Activated CD8-positive, alpha-beta T cell treated with anti-CD3 and anti-CD28 coated beads for 36 hours (primary cell): ENCODE data around the gene EPS15. TPM values are rescaled to one million over a fixed set of nuclear protein-coding genes. Genes with fewer than 3 reads are reported as not detected.
"Not testable (repeated sequence)": the region's sequence is repeated elsewhere in the genome, so short reads cannot be mapped to it uniquely, and the experiment has no call there.

Experiments
- ATAC-seq: fragments of 200-7000 bp; cut with Tn5 transposase; one replicate; pipeline ENCODE4 v1.10.0; 2021; ENCODE audit warnings: mild to moderate bottlenecking, moderate library complexity
- CTCF ChIA-PET: fragments of 350-600 bp; sonication (Branson Sonifier 250); formaldehyde crosslinking; loops from one replicate; lab custom pipeline; 2021; ENCODE audit warnings: antibody characterized with exemption; lab: Charles Lee
- POLR2A ChIA-PET: fragments of 350-600 bp; sonication (Branson Sonifier 250); formaldehyde crosslinking; loops from one replicate; lab custom pipeline; 2021; ENCODE audit warnings: antibody characterized with exemption; lab: Charles Lee
- DNase-seq: peaks from one replicate; pipeline ENCODE4 v3.0.0-alpha.2; 2020
- H3K27ac Mint-ChIP-seq: one replicate; pipeline ENCODE4 v1.8.0; 2021; ENCODE audit warnings: mild to moderate bottlenecking, mixed read lengths
- H3K27me3 Mint-ChIP-seq: one replicate; pipeline ENCODE4 v1.8.0; 2021; ENCODE audit warnings: mixed read lengths
- H3K36me3 Mint-ChIP-seq: one replicate; pipeline ENCODE4 v1.8.0; 2021; ENCODE audit warnings: low read depth, mixed read lengths
- H3K4me1 Mint-ChIP-seq: one replicate; pipeline ENCODE4 v1.8.0; 2021; ENCODE audit warnings: low read depth, mixed read lengths
- H3K4me3 Mint-ChIP-seq: one replicate; pipeline ENCODE4 v1.8.0; 2021; ENCODE audit warnings: mild to moderate bottlenecking, moderate library complexity, mixed read lengths
- H3K9me3 Mint-ChIP-seq: one replicate; pipeline ENCODE4 v1.8.0; 2021; ENCODE audit warnings: mixed read lengths
- intact Hi-C: fragments of 100-400 bp; cut with micrococcal nuclease; formaldehyde crosslinking; loops from one replicate; pipeline ENCODE4 v1.10.0; 2022
- total RNA-seq, 2 experiments: library from RNA; stranded (reverse); gene quantifications; one replicate each; pipeline ENCODE4 v1.2.3, GENCODE V29; 2021
- TF ChIP-seq, protein P1 (sequence below): fragments of 200-600 bp; IDR thresholded peaks from one replicate; pipeline ENCODE4 v1.8.0; 2022; ENCODE audit warnings: antibody characterized with exemption, mild to moderate bottlenecking

The EPS15 gene
- total RNA-seq, 2 experiments from 2014 or later = 56.6 to 63.6 TPM

DNA sequence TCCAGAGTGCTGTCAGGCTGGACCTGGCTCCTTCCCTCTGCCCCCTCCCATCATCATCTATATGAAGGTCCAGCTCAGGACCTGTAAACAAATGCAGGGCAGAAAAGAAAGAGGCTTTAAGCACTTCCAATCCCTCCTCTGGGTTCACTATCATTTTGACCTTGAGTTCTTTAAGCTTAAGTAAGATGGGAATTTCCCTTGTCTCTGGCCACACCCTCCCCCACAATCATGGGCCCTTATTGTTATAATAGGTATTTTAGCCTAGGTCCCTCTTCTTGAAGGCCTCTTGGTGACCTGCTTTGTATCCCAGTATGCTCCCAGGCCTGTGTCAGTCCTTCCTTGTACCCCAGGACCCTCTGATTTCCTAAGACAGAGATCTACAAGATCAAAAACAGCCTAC lies 45.1 kb upstream of the EPS15 start:
- H3K9me3 Mint-ChIP-seq = no peaks in the 10 kb centered on the region
- ATAC-seq = peak; percentile 69
- no peak overlapping the region for H3K27ac Mint-ChIP-seq
- H3K36me3 Mint-ChIP-seq = no peaks in the 10 kb centered on the region
- ChIA-PET CTCF (no interaction called here), POLR2A (no interaction called here)
- no peak overlapping the region for H3K4me3 Mint-ChIP-seq
- TF ChIP-seq, protein P1, sequence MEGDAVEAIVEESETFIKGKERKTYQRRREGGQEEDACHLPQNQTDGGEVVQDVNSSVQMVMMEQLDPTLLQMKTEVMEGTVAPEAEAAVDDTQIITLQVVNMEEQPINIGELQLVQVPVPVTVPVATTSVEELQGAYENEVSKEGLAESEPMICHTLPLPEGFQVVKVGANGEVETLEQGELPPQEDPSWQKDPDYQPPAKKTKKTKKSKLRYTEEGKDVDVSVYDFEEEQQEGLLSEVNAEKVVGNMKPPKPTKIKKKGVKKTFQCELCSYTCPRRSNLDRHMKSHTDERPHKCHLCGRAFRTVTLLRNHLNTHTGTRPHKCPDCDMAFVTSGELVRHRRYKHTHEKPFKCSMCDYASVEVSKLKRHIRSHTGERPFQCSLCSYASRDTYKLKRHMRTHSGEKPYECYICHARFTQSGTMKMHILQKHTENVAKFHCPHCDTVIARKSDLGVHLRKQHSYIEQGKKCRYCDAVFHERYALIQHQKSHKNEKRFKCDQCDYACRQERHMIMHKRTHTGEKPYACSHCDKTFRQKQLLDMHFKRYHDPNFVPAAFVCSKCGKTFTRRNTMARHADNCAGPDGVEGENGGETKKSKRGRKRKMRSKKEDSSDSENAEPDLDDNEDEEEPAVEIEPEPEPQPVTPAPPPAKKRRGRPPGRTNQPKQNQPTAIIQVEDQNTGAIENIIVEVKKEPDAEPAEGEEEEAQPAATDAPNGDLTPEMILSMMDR = no peak
- DNase-seq = peak; percentile 50
- H3K4me1 Mint-ChIP-seq = peaks cover 21% of the 10 kb centered on the region
- intact Hi-C loops = no loop called here
- no peaks in the 10 kb centered on the region for H3K27me3 Mint-ChIP-seq

DNA sequence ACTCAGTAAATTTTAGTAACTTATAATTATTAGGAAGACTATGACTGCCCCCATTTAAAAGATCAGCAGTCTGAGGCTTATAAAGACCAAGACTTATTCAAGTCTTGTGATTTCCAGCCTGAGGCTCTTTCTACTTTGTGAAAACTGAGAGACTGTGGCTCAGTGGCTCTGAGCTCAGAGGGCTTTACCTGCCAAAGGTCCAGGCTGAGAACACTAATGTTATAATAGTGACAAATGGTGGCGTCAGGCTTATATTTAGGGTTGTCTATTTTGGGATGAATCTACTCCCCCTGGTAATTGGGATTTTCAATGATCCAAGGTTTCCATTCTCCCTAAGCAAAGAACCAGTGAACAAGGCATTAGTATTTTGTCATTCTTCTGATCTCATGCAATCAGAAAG lies 42.6 kb upstream of the EPS15 start:
- ATAC-seq (no peak), DNase-seq (no peak)
- CTCF ChIA-PET = interaction anchor here (1.0 kb wide), 1 partner anchor 9 kb away, joined by 3 read pairs; no protein-coding TSS in a partner anchor
- Mint-ChIP-seq H3K27me3 (peaks cover 7% of the 10 kb centered on the region), H3K9me3 (no peaks in the 10 kb centered on the region), H3K27ac (no peak overlapping the region), H3K36me3 (no peaks in the 10 kb centered on the region), H3K4me3 (no peak overlapping the region), H3K4me1 (peaks cover 9% of the 10 kb centered on the region)
- POLR2A ChIA-PET = interaction anchor here (1.2 kb wide), 1 partner anchor 13 kb away, joined by 3 read pairs; no protein-coding TSS in a partner anchor
- TF ChIP-seq, protein P1 = no peak
- intact Hi-C loops = no loop called here

DNA sequence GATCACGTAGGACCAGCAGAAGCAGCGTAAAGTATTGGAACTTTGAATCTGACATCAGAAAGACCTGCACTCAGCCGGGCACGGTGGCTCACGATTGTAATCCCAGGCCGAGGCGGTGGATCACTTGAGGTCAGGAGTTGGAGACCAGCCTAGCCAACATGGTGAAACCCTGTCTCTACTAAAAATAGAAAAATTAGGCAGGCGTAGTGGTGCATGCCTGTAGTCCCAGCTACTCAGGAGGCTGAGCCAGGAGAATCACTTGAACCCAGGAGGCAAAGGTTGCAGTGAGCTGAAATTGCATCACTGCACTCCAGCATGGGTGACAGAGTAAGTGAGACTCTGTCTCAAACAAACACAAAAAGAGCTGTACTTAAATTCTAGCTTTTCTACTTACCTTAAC lies 41.8 kb upstream of the EPS15 start:
- H3K9me3 Mint-ChIP-seq, H3K4me3 Mint-ChIP-seq, H3K27me3 Mint-ChIP-seq, CTCF ChIA-PET, POLR2A ChIA-PET, ATAC-seq, intact Hi-C loops, H3K36me3 Mint-ChIP-seq, H3K4me1 Mint-ChIP-seq, DNase-seq, H3K27ac Mint-ChIP-seq: not testable (repeated sequence)

DNA sequence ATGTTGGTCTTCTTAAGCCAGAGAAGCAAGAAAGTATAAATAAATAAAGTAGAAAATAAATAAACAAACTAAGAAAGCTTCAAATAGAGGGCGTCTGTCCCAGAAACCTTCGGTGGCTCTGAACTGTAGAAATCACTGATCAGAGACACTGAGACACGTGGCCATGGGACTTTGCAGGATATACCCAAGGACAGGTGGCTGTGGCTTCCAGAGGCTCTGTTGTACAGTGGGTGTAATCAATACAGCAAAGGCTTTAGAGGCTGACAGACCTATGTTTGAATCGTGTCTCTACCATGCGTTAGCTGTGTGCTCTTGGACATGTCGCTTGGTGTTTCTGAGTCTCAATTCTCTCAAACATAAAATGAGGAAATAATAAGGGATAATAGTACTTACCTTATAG lies 41.0 kb upstream of the EPS15 start:
- DNase-seq (no peak), ATAC-seq (no peak)

DNA sequence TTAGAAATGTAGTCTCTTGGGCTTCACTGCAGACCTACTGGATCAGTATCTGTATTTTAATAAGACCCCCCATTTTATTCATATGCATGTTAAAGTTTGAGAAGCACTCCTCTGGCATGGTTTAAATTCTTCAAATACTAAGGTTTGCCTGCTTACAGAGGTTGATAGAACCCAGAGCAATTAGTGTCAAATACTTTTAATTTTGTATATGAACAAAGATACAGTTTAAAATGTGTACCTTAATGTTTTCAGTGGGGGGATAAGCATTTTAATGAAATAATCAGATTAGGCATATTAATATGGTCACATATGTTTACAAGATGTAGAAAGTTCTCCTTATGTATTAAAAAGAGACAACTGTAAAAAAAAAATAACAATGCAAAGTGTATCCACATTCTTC lies 40.4 kb upstream of the EPS15 start:
- H3K4me1 Mint-ChIP-seq = peaks cover 8% of the 10 kb centered on the region
- no peaks in the 10 kb centered on the region for H3K9me3 Mint-ChIP-seq
- ChIA-PET POLR2A (no interaction called here), CTCF (no interaction called here)
- intact Hi-C loops = no loop called here
- H3K27ac Mint-ChIP-seq = no peak overlapping the region
- no peak overlapping the region for H3K4me3 Mint-ChIP-seq
- TF ChIP-seq, protein P1 = no peak
- ATAC-seq = no peak
- no peak for DNase-seq
- peaks cover 7% of the 10 kb centered on the region for H3K27me3 Mint-ChIP-seq
- H3K36me3 Mint-ChIP-seq = no peaks in the 10 kb centered on the region

More for the DNA sequence above, 41.0 kb upstream of the EPS15 start:
- H3K27ac Mint-ChIP-seq = no peak overlapping the region
- H3K4me1 Mint-ChIP-seq = peaks cover 9% of the 10 kb centered on the region
- TF ChIP-seq, protein P1 = no peak
- intact Hi-C loops = no loop called here
- POLR2A ChIA-PET = no interaction called here
- CTCF ChIA-PET = no interaction called here
- H3K27me3 Mint-ChIP-seq = peaks cover 7% of the 10 kb centered on the region
- H3K4me3 Mint-ChIP-seq = no peak overlapping the region
- no peaks in the 10 kb centered on the region for H3K9me3 Mint-ChIP-seq
- H3K36me3 Mint-ChIP-seq = no peaks in the 10 kb centered on the region
